Loucy (cell line): ENCODE measurements around the gene HSD17B7.
"Not testable (repeated sequence)": the region's sequence is repeated elsewhere in the genome, so short reads cannot be mapped to it uniquely, and the experiment has no call there.

Source experiments
- H2AFZ ChIP-seq: fragments of 200-600 bp; sonication (generic); 2 replicates; pipeline ENCODE4 v1.6.0; 2016; ENCODE audit warnings: antibody characterized with exemption, mild to moderate bottlenecking, low read length, moderate library complexity
- H3F3A ChIP-seq: fragments of 200-600 bp; 2 replicates; pipeline ENCODE4 v1.6.0; 2016; ENCODE audit warnings: antibody characterized with exemption, low read depth, mild to moderate bottlenecking
- H3K27me3 ChIP-seq: fragments of 200-600 bp; sonication (generic); 2 replicates; pipeline ENCODE4 v1.6.1; 2014; ENCODE audit warnings: low read length, mild to moderate bottlenecking; ENCODE audit not compliant: insufficient read depth, poor library complexity, severe bottlenecking
- H3K36me3 ChIP-seq: fragments of 200-600 bp; sonication (generic); 2 replicates; pipeline ENCODE4 v1.6.1; 2016; ENCODE audit warnings: low read length; ENCODE audit not compliant: insufficient read depth
- H3K4me1 ChIP-seq: fragments of 200-600 bp; sonication (generic); 2 replicates; pipeline ENCODE4 v1.5.1; 2014; ENCODE audit warnings: low read length, mild to moderate bottlenecking; ENCODE audit not compliant: insufficient read depth, poor library complexity, severe bottlenecking
- H3K4me2 ChIP-seq: fragments of 200-600 bp; sonication (generic); 2 replicates; pipeline ENCODE4 v1.6.0; 2014; ENCODE audit warnings: antibody characterized with exemption, low read length, low read depth, mild to moderate bottlenecking; ENCODE audit not compliant: poor library complexity, severe bottlenecking
- H3K4me3 ChIP-seq: fragments of 200-600 bp; sonication (generic); 2 replicates; pipeline ENCODE4 v1.5.1; 2014; ENCODE audit warnings: low read length, mild to moderate bottlenecking, mixed read lengths; ENCODE audit not compliant: poor library complexity, severe bottlenecking
- H3K79me2 ChIP-seq: fragments of 200-600 bp; sonication (generic); 2 replicates; pipeline ENCODE4 v1.6.1; 2014; ENCODE audit warnings: low read length; ENCODE audit not compliant: insufficient read depth
- H3K9ac ChIP-seq: fragments of 200-600 bp; sonication (generic); 2 replicates; pipeline ENCODE4 v1.6.0; 2014; ENCODE audit warnings: mild to moderate bottlenecking, low read depth, low read length, moderate library complexity; ENCODE audit not compliant: poor library complexity, severe bottlenecking
- H3K9me2 ChIP-seq: fragments of 200-600 bp; sonication (generic); replicated peaks from 2 replicates; pipeline ENCODE4 v1.6.1; 2016; ENCODE audit warnings: low read depth, low read length, mixed read lengths
- H3K9me3 ChIP-seq: fragments of 200-600 bp; sonication (generic); 2 replicates; pipeline ENCODE4 v1.6.1; 2014; ENCODE audit warnings: mild to moderate bottlenecking, antibody characterized with exemption, low read length, low read depth; ENCODE audit not compliant: insufficient read depth
- H4K20me1 ChIP-seq: fragments of 200-600 bp; sonication (generic); 2 replicates; pipeline ENCODE4 v1.6.0; 2014; ENCODE audit warnings: antibody characterized with exemption, low read length, mild to moderate bottlenecking; ENCODE audit not compliant: insufficient read depth, poor library complexity, severe bottlenecking
- CTCF ChIP-seq: fragments of 200-600 bp; sonication (generic); conservative IDR thresholded peaks from 2 replicates; pipeline ENCODE4 v1.5.1; 2014; ENCODE audit warnings: mild to moderate bottlenecking, antibody characterized with exemption, low read length

Gene HSD17B7

GRCh38 chr1:162788783-162789182 lies 1.7 kb upstream of the HSD17B7 start:
- not testable (repeated sequence) for H3K4me3 ChIP-seq, H3K27me3 ChIP-seq, H2AFZ ChIP-seq, H3K36me3 ChIP-seq, H3K4me2 ChIP-seq, H3K9me2 ChIP-seq, H4K20me1 ChIP-seq, H3K9ac ChIP-seq, H3K9me3 ChIP-seq, H3F3A ChIP-seq, H3K4me1 ChIP-seq
- H3K79me2 ChIP-seq, result peaks cover 21% of the 10 kb centered on the region; the same call in 1 of the 2 replicates

GRCh38 chr1:162790985-162791357 lies 469 bp downstream of the HSD17B7 start:
- not testable (repeated sequence) for H3F3A ChIP-seq, H3K9me2 ChIP-seq, H4K20me1 ChIP-seq, H3K4me1 ChIP-seq, H3K9me3 ChIP-seq, H3K27me3 ChIP-seq, H3K36me3 ChIP-seq, H2AFZ ChIP-seq
- H3K4me2 ChIP-seq, result peak overlapping the region; percentile 63
- peak overlapping the region; percentile 71 for H3K9ac ChIP-seq
- H3K79me2 ChIP-seq, result peaks cover 31% of the 10 kb centered on the region; the same call in 1 of the 2 replicates
- H3K4me3 ChIP-seq, result peak overlapping the region; percentile 70

GRCh38 chr1:162794284-162794683 lies 3.8 kb downstream of the HSD17B7 start:
- peak overlapping the region; percentile 63 for H3K4me2 ChIP-seq
- not testable (repeated sequence) for H3K36me3 ChIP-seq, H3K27me3 ChIP-seq, H3K9me2 ChIP-seq, H3F3A ChIP-seq, H2AFZ ChIP-seq, H3K9ac ChIP-seq, H4K20me1 ChIP-seq, H3K4me1 ChIP-seq, H3K9me3 ChIP-seq
- peak overlapping the region; percentile 57 for H3K4me3 ChIP-seq
- H3K79me2 ChIP-seq, result peaks cover 31% of the 10 kb centered on the region; the same call in 1 of the 2 replicates

- H3K9ac ChIP-seq, result peak overlapping the region; percentile 32
- H3K4me3 ChIP-seq, result peak overlapping the region; percentile 29
- H3K4me1 ChIP-seq, H3K9me2 ChIP-seq, H2AFZ ChIP-seq, H3K27me3 ChIP-seq, H3K9me3 ChIP-seq, H3F3A ChIP-seq: not testable (repeated sequence)
- peaks cover 44% of the 10 kb centered on the region; the same call in 1 of the 2 replicates for H3K79me2 ChIP-seq
- peaks cover 26% of the 10 kb centered on the region; the same call in 1 of the 2 replicates for H3K36me3 ChIP-seq
- peak overlapping the region; percentile 63 for H3K4me2 ChIP-seq
- H4K20me1 ChIP-seq, result peaks cover 13% of the 10 kb centered on the region
Observed at GRCh38 chr1:162796617-162797279, 6.2 kb downstream of the HSD17B7 start.

GRCh38 chr1:162799995-162800830 lies 9.7 kb downstream of the HSD17B7 start:
- H2AFZ ChIP-seq, result not testable (repeated sequence)
- H4K20me1 ChIP-seq, result peaks cover 10% of the 10 kb centered on the region
- peaks cover 53% of the 10 kb centered on the region; the same call in 1 of the 2 replicates for H3K36me3 ChIP-seq

GRCh38 chr1:162807503-162807902 lies 17.0 kb downstream of the HSD17B7 start:
- not testable (repeated sequence) for H3F3A ChIP-seq, H3K4me1 ChIP-seq, H3K9ac ChIP-seq, H2AFZ ChIP-seq, H3K4me2 ChIP-seq, H4K20me1 ChIP-seq, H3K79me2 ChIP-seq, H3K9me2 ChIP-seq, H3K27me3 ChIP-seq, H3K4me3 ChIP-seq, H3K9me3 ChIP-seq
- peaks cover 39% of the 10 kb centered on the region; the same call in 1 of the 2 replicates for H3K36me3 ChIP-seq

More at GRCh38 chr1:162799995-162800830, 9.7 kb downstream of the HSD17B7 start:
- TF ChIP-seq CTCF, result peak; percentile 63
- H3K9me3 ChIP-seq, H3K4me3 ChIP-seq, H3K4me1 ChIP-seq, H3K9me2 ChIP-seq, H3F3A ChIP-seq, H3K27me3 ChIP-seq, H3K9ac ChIP-seq: not testable (repeated sequence)
- H3K4me2 ChIP-seq, result peak overlapping the region; percentile 57
- H3K79me2 ChIP-seq, result peaks cover 14% of the 10 kb centered on the region; the same call in 1 of the 2 replicates
